Pancreas (tissue), 10 donors: ENCODE data around the gene DOCK10. TPM values are rescaled to one million over a fixed set of nuclear protein-coding genes. Genes with fewer than 3 reads are reported as not detected.
A peak's percentile ranks its signal among the peaks of the same experiment; 100 is the strongest.
"Not testable (repeated sequence)": the region's sequence is repeated elsewhere in the genome, so short reads cannot be mapped to it uniquely, and the experiment has no call there.

Experiments used
- ATAC-seq, 4 donors: fragments of 200-7000 bp; cut with Tn5 transposase; one replicate each; pipeline versions ENCODE4 v1.8.0 to v1.9.1; 2020; ENCODE audit warnings: mild to moderate bottlenecking in 4 of 4, moderate library complexity in 4 of 4
- DNase-seq, 6 donors: peaks; one replicate each; pipeline ENCODE4 v3.0.0-alpha.2; 2020
- FAIRE-seq: peaks from 2 replicates; lab custom pipeline; 2012; peaks lifted over from hg19 to GRCh38; lab: Jason Lieb, UNC
- H3K27ac ChIP-seq, 4 donors: fragments of 200-600 bp; sonication (generic); 1 replicate in 3 of 4; 2 replicates in 1 of 4; pipeline versions ENCODE4 v1.5.0 to v1.8.0; 2020
- H3K27me3 ChIP-seq, 4 donors: fragments of 200-600 bp; one replicate each; pipeline ENCODE4 v1.8.0; 2021
- H3K36me3 ChIP-seq, 3 donors: fragments of 200-600 bp; sonication (generic) in 1 of 3; one replicate each; pipeline versions ENCODE4 v1.5.0 to v1.8.0; 2020 to 2021
- H3K4me1 ChIP-seq, 3 donors: fragments of 200-600 bp; one replicate each; pipeline ENCODE4 v1.8.0; 2021
- H3K4me3 ChIP-seq, 4 donors: fragments of 200-600 bp; sonication (generic) in 2 of 4; one replicate each; pipeline versions ENCODE4 v1.5.0 to v1.8.0; 2020 to 2021
- H3K9me3 ChIP-seq, 4 donors: fragments of 200-600 bp; one replicate each; pipeline ENCODE4 v1.8.0; 2021
- WGBS, 2 donors: extraction: QIAGEN DNeasy Blood & Tissue Kit; methylation state at CpG; one replicate each; pipeline ENCODE4 v1.1.7; 2013; 5-methylcytosine and 5-hydroxymethylcytosine counted together
- intact Hi-C, 3 donors: fragments of 100-400 bp; cut with DNase I; formaldehyde crosslinking; loops; one replicate each; pipeline versions ENCODE4 v1.11.1 to v1.14.2; 2022
- polyA plus RNA-seq, 2 donors: library from polyadenylated mRNA; stranded (reverse); fragments of 200-250 nt; gene quantifications; one replicate each; pipeline ENCODE4 v1.2.3, GENCODE V29; 2013
- total RNA-seq, 6 donors: library from RNA; stranded (reverse); fragmentation: NEBNext Ultra II Directional in 4 of 6; extraction: Animal tissue kit (Norgen Biotek cat#: 25700) in 4 of 6; gene quantifications; one replicate each; pipeline versions ENCODE4 v1.2.1 to v1.2.4, GENCODE V29; 2021 to 2023
- TF ChIP-seq, protein P1 (sequence below), 4 donors: fragments of 200-600 bp; sonication (generic) in 3 of 4; IDR thresholded peaks; one replicate each; pipeline versions ENCODE4 v1.5.0 to v1.8.0; 2021; ENCODE audit warnings: antibody characterized with exemption in 4 of 4
- donor health status: healthy with polysubstance abuse.
- donor health status: DM: no; HTN: no; CAD: no; lungs with moderate emphysema.
- donor health status: DM: no; HTN: no; CAD: no.
- donor health status: control.
- donor health status: control.
- donor health status: Bipolar disorder and iron deficiency.
- donor health status: DM: yes; HTN: yes; CAD: no.
- donor health status: DM: no; HTN: no; CAD: no.
- donor health status: DM: no; HTN: no; CAD: no.
- donor health status: DM: yes; HTN: yes; CAD: no.

The DOCK10 gene
- total and polyA plus RNA-seq, 8 donors, result 0.95 to 16.3 (median 2.7) TPM

DNA sequence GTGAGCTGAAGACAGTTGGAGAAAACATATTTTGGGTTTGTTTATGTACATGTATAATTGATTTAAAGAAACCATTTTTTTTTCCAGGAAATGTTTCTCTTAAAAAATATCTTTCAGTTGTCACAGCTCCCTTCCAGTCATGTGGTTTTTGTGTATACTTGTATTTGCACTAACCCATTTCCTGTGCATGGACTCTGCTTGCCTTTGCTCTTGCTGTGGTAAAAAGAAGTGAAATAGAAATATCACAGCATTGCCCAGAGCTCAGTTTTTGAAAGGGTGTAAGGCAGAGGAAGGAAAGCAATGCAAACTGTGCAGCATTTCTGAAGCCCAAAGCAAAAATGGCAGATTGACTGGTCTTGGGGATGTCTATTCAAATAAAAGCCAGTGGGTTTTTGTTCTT is 10.4 kb upstream of the DOCK10 start:
- ATAC-seq (peak in 1 of 4 donors; percentile 32), DNase-seq (no peak), FAIRE-seq (no peak)
- TF ChIP-seq, protein P1, sequence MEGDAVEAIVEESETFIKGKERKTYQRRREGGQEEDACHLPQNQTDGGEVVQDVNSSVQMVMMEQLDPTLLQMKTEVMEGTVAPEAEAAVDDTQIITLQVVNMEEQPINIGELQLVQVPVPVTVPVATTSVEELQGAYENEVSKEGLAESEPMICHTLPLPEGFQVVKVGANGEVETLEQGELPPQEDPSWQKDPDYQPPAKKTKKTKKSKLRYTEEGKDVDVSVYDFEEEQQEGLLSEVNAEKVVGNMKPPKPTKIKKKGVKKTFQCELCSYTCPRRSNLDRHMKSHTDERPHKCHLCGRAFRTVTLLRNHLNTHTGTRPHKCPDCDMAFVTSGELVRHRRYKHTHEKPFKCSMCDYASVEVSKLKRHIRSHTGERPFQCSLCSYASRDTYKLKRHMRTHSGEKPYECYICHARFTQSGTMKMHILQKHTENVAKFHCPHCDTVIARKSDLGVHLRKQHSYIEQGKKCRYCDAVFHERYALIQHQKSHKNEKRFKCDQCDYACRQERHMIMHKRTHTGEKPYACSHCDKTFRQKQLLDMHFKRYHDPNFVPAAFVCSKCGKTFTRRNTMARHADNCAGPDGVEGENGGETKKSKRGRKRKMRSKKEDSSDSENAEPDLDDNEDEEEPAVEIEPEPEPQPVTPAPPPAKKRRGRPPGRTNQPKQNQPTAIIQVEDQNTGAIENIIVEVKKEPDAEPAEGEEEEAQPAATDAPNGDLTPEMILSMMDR (IDR thresholded peaks at IDR 0.05), result no peak
- H3K9me3 ChIP-seq, result no peaks in the 10 kb centered on the region
- H3K4me1 ChIP-seq, result no peaks in the 10 kb centered on the region
- no peak overlapping the region for H3K27ac ChIP-seq
- H3K36me3 ChIP-seq, result no peaks in the 10 kb centered on the region
- no peaks in the 10 kb centered on the region for H3K27me3 ChIP-seq
- intact Hi-C loops, result no loop called here
- H3K4me3 ChIP-seq, result no peak overlapping the region

DNA sequence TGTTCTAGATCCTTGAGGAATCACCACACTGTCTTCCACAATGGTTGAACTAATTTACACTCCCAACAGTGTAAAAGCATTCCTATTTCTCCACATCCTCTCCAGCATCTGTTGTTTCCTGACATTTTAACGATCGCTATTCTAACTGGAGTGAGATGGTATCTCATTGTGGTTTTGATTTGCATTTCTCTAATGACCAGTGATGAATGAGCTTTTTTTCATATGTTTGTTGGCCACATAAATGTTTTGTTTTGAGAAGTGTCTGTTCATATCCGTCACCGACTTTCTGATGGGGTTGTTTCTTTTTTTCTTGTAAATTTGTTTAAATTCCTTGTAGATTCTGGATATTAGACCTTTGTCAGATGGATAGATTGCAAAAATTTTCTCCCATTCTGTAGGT is 5.2 kb upstream of the DOCK10 start:
- H3K4me3 ChIP-seq, H3K27ac ChIP-seq, DNase-seq, ATAC-seq, H3K9me3 ChIP-seq, H3K27me3 ChIP-seq, FAIRE-seq, H3K4me1 ChIP-seq, H3K36me3 ChIP-seq, intact Hi-C loops: not testable (repeated sequence)
- 79 to 85% methylated on average over 4 of the region's 4 CpGs for WGBS, 2 donors

DNA sequence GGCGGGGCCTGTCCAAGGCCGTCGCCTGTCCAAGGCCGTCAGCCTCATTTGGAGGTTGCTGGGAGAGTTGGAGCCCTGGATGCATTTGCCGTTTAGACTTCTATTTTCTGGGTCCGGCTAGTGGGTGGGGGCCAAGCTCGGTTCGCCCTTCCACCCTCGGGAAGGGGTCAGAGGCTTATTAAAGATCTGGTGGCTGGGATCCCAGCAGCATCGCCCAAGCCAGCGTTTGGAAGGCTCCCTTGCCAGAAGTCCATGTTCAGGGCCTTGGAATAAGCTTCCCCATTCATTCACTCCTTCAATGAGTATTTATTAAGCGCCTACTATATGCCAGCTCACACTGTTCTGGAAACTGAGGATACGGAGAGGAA is 516 bp upstream of the DOCK10 start:
- ATAC-seq, result no peak
- TF ChIP-seq, protein P1 (IDR thresholded peaks at IDR 0.05), result no peak
- no peak for DNase-seq
- H3K9me3 ChIP-seq, result no peaks in the 10 kb centered on the region
- peaks cover 0 to 3% (median 0%) of the 10 kb centered on the region in 3 donors for H3K4me1 ChIP-seq
- 14 to 15% methylated on average over 13 of the region's 13 CpGs for WGBS, 2 donors
- peaks cover 0 to 3% (median 0%) of the 10 kb centered on the region in 4 donors for H3K27me3 ChIP-seq
- intact Hi-C loops, result no loop called here
- H3K27ac ChIP-seq, result no peak overlapping the region
- H3K36me3 ChIP-seq, result no peaks in the 10 kb centered on the region
- H3K4me3 ChIP-seq, result peak overlapping the region in 3 of 4 donors; percentile 27 to 58 (median 40)
- FAIRE-seq, result no peak

DNA sequence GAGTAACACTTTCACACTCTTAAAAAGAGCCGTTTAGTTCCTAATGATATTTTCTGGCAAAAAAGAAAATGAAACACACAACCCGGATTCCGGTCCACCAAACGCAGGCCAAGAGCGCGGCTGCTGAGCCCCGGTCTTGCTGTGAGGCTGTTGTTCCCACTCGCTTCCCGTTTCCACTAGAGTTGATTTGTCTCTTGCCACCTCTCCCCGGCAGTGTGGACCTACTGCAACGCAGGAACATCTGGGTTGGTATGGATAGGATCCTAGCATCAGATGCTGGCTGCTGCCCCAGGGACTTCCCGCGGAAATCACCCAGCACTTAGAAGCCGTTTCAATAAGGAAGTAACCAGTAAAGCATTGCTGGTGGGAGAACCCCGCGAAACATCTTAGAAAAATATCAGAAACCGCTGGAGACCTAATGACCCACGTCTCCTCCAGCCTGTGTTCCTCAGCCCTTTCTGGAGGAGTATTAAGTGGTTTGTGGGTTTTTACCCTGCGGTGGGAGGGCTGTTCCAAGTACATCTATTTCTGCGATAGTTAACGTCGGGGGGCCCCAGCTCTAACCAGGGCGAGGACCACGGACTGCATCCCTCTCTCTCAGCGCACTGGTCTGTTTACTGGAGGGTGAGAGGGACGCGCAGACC is 939 bp downstream of the DOCK10 start:
- ATAC-seq (peak in 3 of 4 donors; percentile 39 to 76 (median 58)), FAIRE-seq (no peak), DNase-seq (peak in 1 of 6 donors; percentile 39)
- Histone ChIP-seq H3K4me3 (peak overlapping the region in 3 of 4 donors; percentile 6 to 58 (median 40)), H3K27ac (peak overlapping the region in 1 of 4 donors; percentile 3), H3K9me3 (no peaks in the 10 kb centered on the region), H3K4me1 (peaks cover 0 to 3% (median 0%) of the 10 kb centered on the region in 3 donors), H3K27me3 (peaks cover 0 to 3% (median 0%) of the 10 kb centered on the region in 4 donors), H3K36me3 (no peaks in the 10 kb centered on the region)
- intact Hi-C loops, result no loop called here
- 5 to 6% methylated on average over 27 of the region's 27 CpGs for WGBS, 2 donors
- TF ChIP-seq, protein P1 (IDR thresholded peaks at IDR 0.05), result no peak

DNA sequence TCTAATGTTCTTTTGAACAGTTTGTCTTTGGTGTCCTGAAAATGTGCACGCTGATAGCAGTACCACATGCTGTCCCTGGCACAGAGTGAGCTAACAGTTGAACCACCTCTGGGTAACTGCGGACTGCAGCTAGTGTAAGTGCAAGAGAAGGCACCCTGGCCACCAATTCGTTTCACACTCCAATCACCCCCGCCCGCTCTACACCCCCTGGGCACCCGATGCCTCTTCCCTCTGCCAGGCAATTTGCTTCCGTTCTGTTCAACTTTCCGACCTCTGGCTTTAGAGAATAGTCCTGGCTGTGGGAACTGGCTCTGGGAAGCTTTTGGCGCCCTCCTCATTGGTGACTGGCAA is 1.4 kb downstream of the DOCK10 start:
- Histone ChIP-seq H3K27ac (no peak overlapping the region), H3K9me3 (no peaks in the 10 kb centered on the region), H3K36me3 (no peaks in the 10 kb centered on the region), H3K27me3 (peaks cover 0 to 3% (median 0%) of the 10 kb centered on the region in 4 donors), H3K4me3 (peak overlapping the region in 1 of 4 donors; percentile 58), H3K4me1 (peaks cover 0 to 3% (median 0%) of the 10 kb centered on the region in 3 donors)
- no peak for DNase-seq
- intact Hi-C loops, result no loop called here
- TF ChIP-seq, protein P1 (IDR thresholded peaks at IDR 0.05), result no peak
- ATAC-seq, result peak in 3 of 4 donors; percentile 24 to 48 (median 26)
- FAIRE-seq, result no peak
- WGBS, 2 donors, result 18 to 22% methylated on average over 9 of the region's 9 CpGs
